CD14-positive monocyte (primary cell): ENCODE measurements around the gene SV2A. TPM values are rescaled to one million over a fixed set of nuclear protein-coding genes. Genes with fewer than 3 reads are reported as not detected.

Experiments
- DNase-seq, 3 donors: peaks; one replicate each; pipeline ENCODE4 v3.0.0-alpha.2; 2011 to 2022
- H2AFZ ChIP-seq: 2 replicates; pipeline ENCODE4 v1.6.0; 2012; ENCODE audit warnings: mild to moderate bottlenecking, low read depth, low read length, inconsistent platforms; ENCODE audit not compliant: insufficient read depth, poor library complexity, severe bottlenecking
- H3K27ac ChIP-seq, 2 donors: 1 replicate in 1 of 2; 2 replicates in 1 of 2; pipeline ENCODE4 v1.5.1; 2012 to 2013; ENCODE audit warnings: low read length in 2 of 2, control low read depth in 1 of 2, inconsistent platforms in 1 of 2, low read depth in 1 of 2, mild to moderate bottlenecking in 1 of 2
- H3K27me3 ChIP-seq, 2 donors: one replicate each; pipeline versions ENCODE4 v1.6.0 to v1.6.1; 2011 to 2013; ENCODE audit warnings: low read length in 2 of 2; ENCODE audit not compliant: control insufficient read depth in 2 of 2, insufficient read depth in 2 of 2
- H3K36me3 ChIP-seq, 2 donors: replicated peaks in 1 of 2; 1 replicate in 1 of 2; 2 replicates in 1 of 2; pipeline versions ENCODE4 v1.5.1 to v1.6.1; 2012 to 2013; ENCODE audit warnings: low read length in 2 of 2, control low read depth in 1 of 2, inconsistent platforms in 1 of 2, mild to moderate bottlenecking in 1 of 2; ENCODE audit not compliant: insufficient read depth in 2 of 2, control insufficient read depth in 1 of 2
- H3K4me1 ChIP-seq, 2 donors: 1 replicate in 1 of 2; 2 replicates in 1 of 2; pipeline versions ENCODE4 v1.5.1 to v1.6.1; 2012 to 2013; ENCODE audit warnings: low read length in 2 of 2, control low read depth in 1 of 2, inconsistent platforms in 1 of 2, mild to moderate bottlenecking in 1 of 2, moderate library complexity in 1 of 2; ENCODE audit not compliant: insufficient read depth in 2 of 2, control insufficient read depth in 1 of 2
- H3K4me2 ChIP-seq: replicated peaks from 2 replicates; pipeline ENCODE3; 2012; ENCODE audit warnings: low read length, moderate library complexity, mild to moderate bottlenecking; ENCODE audit not compliant: poor library complexity, severe bottlenecking; ENCODE audit errors: extremely low read depth
- H3K4me3 ChIP-seq, 3 experiments: fragments of 200-600 bp in 1 of 3; sonication (generic) in 1 of 3; replicated peaks in 1 of 3; 1 replicate in 2 of 3; 2 replicates in 1 of 3; pipeline ENCODE4 v1.5.1; 2011 to 2013; ENCODE audit warnings: low read length in 3 of 3, mild to moderate bottlenecking in 3 of 3, control low read depth in 2 of 3, low read depth in 2 of 3, inconsistent platforms in 1 of 3, moderate library complexity in 1 of 3
- H3K79me2 ChIP-seq: 2 replicates; pipeline ENCODE4 v1.6.0; 2012; ENCODE audit warnings: mild to moderate bottlenecking, control low read depth, inconsistent platforms, low read length, moderate library complexity; ENCODE audit not compliant: insufficient read depth
- H3K9ac ChIP-seq: 2 replicates; pipeline ENCODE4 v1.6.0; 2017; ENCODE audit warnings: low read length, mild to moderate bottlenecking; ENCODE audit not compliant: insufficient read depth, poor library complexity, severe bottlenecking
- H3K9me3 ChIP-seq, 2 donors: replicated peaks in 1 of 2; 1 replicate in 1 of 2; 2 replicates in 1 of 2; pipeline versions ENCODE4 v1.5.1 to v1.6.1; 2012 to 2013; ENCODE audit warnings: low read length in 2 of 2, control low read depth in 1 of 2; ENCODE audit not compliant: control insufficient read depth in 1 of 2, insufficient read depth in 1 of 2
- H4K20me1 ChIP-seq: 2 replicates; pipeline ENCODE4 v1.6.0; 2012; ENCODE audit warnings: mild to moderate bottlenecking, low read length, control low read depth, moderate library complexity; ENCODE audit not compliant: insufficient read depth
- H3K27ac Mint-ChIP-seq, 7 donors: one replicate each; pipeline ENCODE4 v1.8.0; 2020; ENCODE audit warnings: mild to moderate bottlenecking in 7 of 7, mixed read lengths in 7 of 7, moderate library complexity in 6 of 7, inconsistent platforms in 2 of 7
- H3K27me3 Mint-ChIP-seq, 3 donors: one replicate each; pipeline ENCODE4 v1.8.0; 2021 to 2022; ENCODE audit warnings: low read depth in 3 of 3, mild to moderate bottlenecking in 3 of 3, mixed read lengths in 3 of 3, moderate library complexity in 3 of 3, inconsistent platforms in 1 of 3
- H3K36me3 Mint-ChIP-seq, 2 donors: one replicate each; pipeline ENCODE4 v1.8.0; 2020; ENCODE audit warnings: mixed read lengths in 2 of 2, inconsistent platforms in 1 of 2, mild to moderate bottlenecking in 1 of 2
- H3K4me1 Mint-ChIP-seq: one replicate; pipeline ENCODE4 v1.8.0; 2020; ENCODE audit warnings: mild to moderate bottlenecking, mixed read lengths
- H3K4me3 Mint-ChIP-seq, 2 donors: one replicate each; pipeline ENCODE4 v1.8.0; 2020; ENCODE audit warnings: mild to moderate bottlenecking in 2 of 2, mixed read lengths in 2 of 2, moderate library complexity in 1 of 2
- H3K9me3 Mint-ChIP-seq, 7 donors: one replicate each; pipeline ENCODE4 v1.8.0; 2020 to 2022; ENCODE audit warnings: mixed read lengths in 7 of 7, mild to moderate bottlenecking in 6 of 7, moderate library complexity in 6 of 7, inconsistent platforms in 2 of 7
- WGBS: methylation state at CpG from one replicate; pipeline ENCODE4 v1.1.5; 2013; ENCODE audit warnings: missing lambda C conversion rate; ENCODE audit not compliant: insufficient coverage; 5-methylcytosine and 5-hydroxymethylcytosine counted together
- intact Hi-C, 2 donors: fragments of 100-400 bp; cut with micrococcal nuclease; formaldehyde crosslinking; loops; one replicate each; pipeline versions ENCODE4 v1.15.0 to v1.15.1; 2023
- polyA plus RNA-seq, 3 donors: library from polyadenylated mRNA; depleted of rRNA in 1 of 3; unstranded in 2 of 3; stranded (reverse) in 1 of 3; fragments of 300-500 nt in 2 of 3; fragments of >200 nt in 1 of 3; fragmentation: Illumina TruSeq in 2 of 3; gene quantifications; 1 replicate in 2 of 3; 2 replicates in 1 of 3; pipeline ENCODE4 v1.2.3, GENCODE V29; 2012 to 2021
- TF ChIP-seq, protein P1 (sequence below): fragments of 200-600 bp; IDR thresholded peaks from one replicate; pipeline ENCODE4 v1.8.0; 2022; ENCODE audit warnings: antibody characterized with exemption, mild to moderate bottlenecking

SV2A gene
- polyA plus RNA-seq, 3 donors = 0.07 to 0.17 (median 0.14) TPM

DNA sequence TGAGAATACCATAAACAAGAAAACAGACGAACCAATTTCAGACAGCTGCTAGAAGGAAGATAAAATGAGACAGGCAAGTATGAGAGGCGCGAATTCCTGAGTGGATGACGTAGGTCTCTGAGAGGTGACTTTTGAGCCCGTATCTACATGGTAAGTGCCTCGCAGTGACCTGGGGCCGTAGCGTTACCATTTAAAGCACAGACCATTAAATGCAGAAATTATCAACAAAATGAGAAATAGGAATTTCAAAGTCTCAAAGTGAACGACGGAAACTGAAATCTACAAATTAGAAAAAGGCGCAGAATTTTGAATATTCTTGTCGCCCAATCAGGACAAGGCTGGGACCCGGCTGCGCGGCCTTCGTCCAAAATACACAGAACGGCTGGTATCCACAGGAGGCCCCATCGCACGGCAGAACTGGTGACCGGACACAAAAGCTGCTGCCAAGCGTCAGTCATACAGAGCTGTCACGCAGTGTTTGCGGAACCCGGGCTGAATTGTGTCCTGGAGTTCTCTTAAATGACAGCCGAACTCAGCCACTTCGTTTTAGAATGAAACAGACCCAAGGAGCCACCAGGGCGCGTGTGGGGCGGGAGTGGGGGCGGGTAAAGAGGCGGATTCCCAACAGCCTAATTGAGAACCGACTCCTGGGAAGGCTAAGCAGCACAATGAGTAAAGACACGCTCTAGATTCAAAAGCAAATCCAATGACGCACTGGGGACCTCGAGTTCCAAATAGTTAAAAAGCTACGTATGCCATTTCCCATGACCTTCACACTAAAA, 32.1 kb downstream of the SV2A start:
- TF ChIP-seq, protein P1, sequence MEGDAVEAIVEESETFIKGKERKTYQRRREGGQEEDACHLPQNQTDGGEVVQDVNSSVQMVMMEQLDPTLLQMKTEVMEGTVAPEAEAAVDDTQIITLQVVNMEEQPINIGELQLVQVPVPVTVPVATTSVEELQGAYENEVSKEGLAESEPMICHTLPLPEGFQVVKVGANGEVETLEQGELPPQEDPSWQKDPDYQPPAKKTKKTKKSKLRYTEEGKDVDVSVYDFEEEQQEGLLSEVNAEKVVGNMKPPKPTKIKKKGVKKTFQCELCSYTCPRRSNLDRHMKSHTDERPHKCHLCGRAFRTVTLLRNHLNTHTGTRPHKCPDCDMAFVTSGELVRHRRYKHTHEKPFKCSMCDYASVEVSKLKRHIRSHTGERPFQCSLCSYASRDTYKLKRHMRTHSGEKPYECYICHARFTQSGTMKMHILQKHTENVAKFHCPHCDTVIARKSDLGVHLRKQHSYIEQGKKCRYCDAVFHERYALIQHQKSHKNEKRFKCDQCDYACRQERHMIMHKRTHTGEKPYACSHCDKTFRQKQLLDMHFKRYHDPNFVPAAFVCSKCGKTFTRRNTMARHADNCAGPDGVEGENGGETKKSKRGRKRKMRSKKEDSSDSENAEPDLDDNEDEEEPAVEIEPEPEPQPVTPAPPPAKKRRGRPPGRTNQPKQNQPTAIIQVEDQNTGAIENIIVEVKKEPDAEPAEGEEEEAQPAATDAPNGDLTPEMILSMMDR = no peak
- H3K9me3 Mint-ChIP-seq = peaks cover 0 to 3% (median 0%) of the 10 kb centered on the region in 7 donors
- no peak overlapping the region for H3K27ac Mint-ChIP-seq
- H3K9ac ChIP-seq = peak overlapping the region; percentile 86
- H2AFZ ChIP-seq = no peak overlapping the region
- H3K4me2 ChIP-seq = peak overlapping the region; percentile 78
- no peaks in the 10 kb centered on the region for H3K36me3 ChIP-seq
- peak overlapping the region; percentile 96 to 97 for H3K27ac ChIP-seq
- no peaks in the 10 kb centered on the region for H3K9me3 ChIP-seq
- peaks cover 43% of the 10 kb centered on the region for H4K20me1 ChIP-seq
- peaks cover 0 to 2% (median 0%) of the 10 kb centered on the region in 3 donors for H3K27me3 Mint-ChIP-seq
- peaks cover 7% of the 10 kb centered on the region for H3K4me1 Mint-ChIP-seq
- peak; percentile 89 to 97 (median 94) for DNase-seq
- H3K4me3 Mint-ChIP-seq = no peak overlapping the region
- peak overlapping the region; percentile 59 to 99 (median 79) for H3K4me3 ChIP-seq
- intact Hi-C loops = loop anchor here in 1 of 2 donors (2.0 kb wide), 1 partner anchor 43 kb away; no protein-coding TSS in a partner anchor
- no peaks in the 10 kb centered on the region for H3K27me3 ChIP-seq
- H3K4me1 ChIP-seq = peaks cover 32 to 39% of the 10 kb centered on the region in 2 donors
- H3K36me3 Mint-ChIP-seq = peaks cover 0 to 3% of the 10 kb centered on the region in 2 donors
- under 1% methylated on average over 16 of the region's 36 CpGs for WGBS
- H3K79me2 ChIP-seq = peaks cover 13% of the 10 kb centered on the region

DNA sequence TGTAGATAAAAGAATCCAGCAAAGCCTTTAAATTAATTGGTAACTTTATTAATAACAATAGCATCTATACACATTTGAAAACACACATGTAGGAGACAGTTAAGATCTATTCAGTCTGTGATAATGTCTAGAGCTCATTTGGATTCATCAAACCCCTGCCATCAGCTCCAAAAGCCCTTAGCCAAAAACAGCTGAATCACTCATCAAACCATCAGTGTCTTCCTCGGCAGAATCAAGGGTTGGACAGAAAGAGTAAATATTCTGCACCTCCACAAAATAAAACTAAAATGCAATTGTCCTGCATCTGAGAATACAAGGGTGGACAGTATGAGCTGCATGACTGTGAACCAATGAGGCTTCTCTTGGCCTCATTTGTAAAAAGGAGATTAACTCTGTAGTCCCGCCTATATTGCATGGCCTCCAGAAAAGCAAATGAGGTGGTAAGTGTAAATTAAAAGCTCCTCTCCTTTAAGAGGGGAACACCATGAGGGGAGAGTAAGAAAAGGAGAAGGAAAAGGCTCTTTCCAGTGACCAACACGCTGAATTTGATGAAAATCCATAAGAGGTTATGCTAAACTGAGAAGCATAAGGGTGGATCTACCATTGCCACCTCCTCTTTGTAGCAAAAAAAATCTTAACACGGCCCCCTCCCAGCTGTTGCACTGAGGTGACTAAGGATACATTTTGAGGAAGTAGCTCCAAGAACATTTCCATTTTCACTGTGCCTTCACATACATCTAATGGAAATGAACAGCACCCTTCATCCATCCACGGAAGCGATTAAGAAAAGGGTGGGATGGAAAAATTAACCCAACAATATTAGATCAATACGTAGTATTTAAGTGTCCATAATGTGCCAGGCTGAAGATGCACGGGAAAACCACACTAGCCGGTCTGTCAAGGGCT, 33.0 kb downstream of the SV2A start:
- peaks cover 0 to 2% (median 0%) of the 10 kb centered on the region in 7 donors for H3K9me3 Mint-ChIP-seq
- peaks cover 32 to 39% of the 10 kb centered on the region in 2 donors for H3K4me1 ChIP-seq
- H4K20me1 ChIP-seq = peaks cover 46% of the 10 kb centered on the region
- H3K4me2 ChIP-seq = peak overlapping the region; percentile 78
- H2AFZ ChIP-seq = no peak overlapping the region
- H3K9me3 ChIP-seq = no peaks in the 10 kb centered on the region
- H3K4me3 ChIP-seq = peak overlapping the region; percentile 59 to 99 (median 79)
- WGBS = no CpG with 5 or more reads among the region's 9 CpGs
- TF ChIP-seq, protein P1 = no peak
- H3K4me3 Mint-ChIP-seq = no peak overlapping the region
- peaks cover 7% of the 10 kb centered on the region for H3K4me1 Mint-ChIP-seq
- H3K9ac ChIP-seq = peak overlapping the region; percentile 86
- intact Hi-C loops = no loop called here
- H3K27me3 ChIP-seq = no peaks in the 10 kb centered on the region
- H3K27ac ChIP-seq = peak overlapping the region; percentile 96 to 97
- no peaks in the 10 kb centered on the region for H3K36me3 ChIP-seq
- H3K36me3 Mint-ChIP-seq = peaks cover 0 to 3% of the 10 kb centered on the region in 2 donors
- peak; percentile 72 to 84 (median 75) for DNase-seq
- H3K27me3 Mint-ChIP-seq = peaks cover 0 to 3% (median 0%) of the 10 kb centered on the region in 3 donors
- peaks cover 13% of the 10 kb centered on the region for H3K79me2 ChIP-seq
- H3K27ac Mint-ChIP-seq = no peak overlapping the region
